ENCODE results near the gene GNG8. TPM values are rescaled to one million over a fixed set of nuclear protein-coding genes. Genes with fewer than 3 reads are reported as not detected.
A peak's percentile ranks its signal among the peaks of the same experiment; 100 is the strongest.

Gene GNG8
- total and polyA plus RNA-seq, 2 of the 13 experiments (the other 11 are each of a cell fraction or from before 2014, with no cell fraction given), result not detected

DNA sequence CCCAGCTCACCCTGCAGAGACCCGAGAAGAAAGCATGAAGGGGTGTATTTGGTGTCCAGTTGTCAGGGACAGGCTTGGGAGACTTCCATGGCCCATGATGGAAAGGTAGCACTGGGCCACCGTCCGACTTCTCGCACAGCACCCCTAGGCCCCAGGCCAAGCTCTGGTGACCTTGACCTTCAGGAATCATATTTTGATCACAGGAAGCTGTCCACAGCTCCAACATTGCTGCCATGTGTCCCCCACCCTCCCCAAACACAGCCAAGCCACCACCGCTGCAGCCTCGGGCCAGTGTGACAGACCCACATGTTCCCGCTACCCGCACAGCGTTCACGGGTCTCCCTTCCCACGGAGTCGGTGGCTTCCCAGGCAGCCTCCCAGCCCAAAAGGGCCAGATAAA, 10.3 kb downstream of the GNG8 start:
- WGBS (ENCODE audit: low lambda C conversion rate), result 36% methylated on average over 8 of the region's 12 CpGs
- Histone ChIP-seq H3K27ac (ENCODE audit: extremely low read length, insufficient read depth, low read length) (no peak overlapping the region), H2AFZ (ENCODE audit: low read length) (no peak overlapping the region), H3K9ac (ENCODE audit: insufficient read depth, low read depth, low read length) (no peak overlapping the region), H3K4me2 (ENCODE audit: low read depth, low read length) (peak overlapping the region; percentile 24; the same call in 1 of the 2 replicates), H3K27me3 (ENCODE audit: control insufficient read depth in 1 of 2, insufficient read depth in 2 of 2, low read length in 2 of 2) (peaks cover 4 to 28% of the 10 kb centered on the region in 2 experiments; a peak in 4 of 5 replicates), H3K36me3 (replicated peaks in 1 of 2; ENCODE audit: control insufficient read depth in 1 of 2, insufficient read depth in 2 of 2, low read length in 2 of 2) (no peaks in the 10 kb centered on the region), H3K9me3 (ENCODE audit: low read length) (no peaks in the 10 kb centered on the region), H3K4me3 (replicated peaks in 1 of 3; ENCODE audit: insufficient read depth in 1 of 3, low read depth in 2 of 3, low read length in 3 of 3) (peak overlapping the region in 1 of 3 experiments; percentile 20; a peak in 1 of 6 replicates), H4K20me1 (ENCODE audit: insufficient read depth, low read length) (no peaks in the 10 kb centered on the region), H3K4me1 (ENCODE audit: insufficient read depth, low read length) (peaks cover 28% of the 10 kb centered on the region), H3K79me2 (ENCODE audit: insufficient read depth, low read length) (no peaks in the 10 kb centered on the region)
- FAIRE-seq, result no peak
- ATAC-seq, result peak; percentile 20
- no peak for TF ChIP-seq ZFP36L2 (CRISPR knock-in tag; IDR thresholded peaks at IDR 0.05)
- TF ChIP-seq, protein P1, sequence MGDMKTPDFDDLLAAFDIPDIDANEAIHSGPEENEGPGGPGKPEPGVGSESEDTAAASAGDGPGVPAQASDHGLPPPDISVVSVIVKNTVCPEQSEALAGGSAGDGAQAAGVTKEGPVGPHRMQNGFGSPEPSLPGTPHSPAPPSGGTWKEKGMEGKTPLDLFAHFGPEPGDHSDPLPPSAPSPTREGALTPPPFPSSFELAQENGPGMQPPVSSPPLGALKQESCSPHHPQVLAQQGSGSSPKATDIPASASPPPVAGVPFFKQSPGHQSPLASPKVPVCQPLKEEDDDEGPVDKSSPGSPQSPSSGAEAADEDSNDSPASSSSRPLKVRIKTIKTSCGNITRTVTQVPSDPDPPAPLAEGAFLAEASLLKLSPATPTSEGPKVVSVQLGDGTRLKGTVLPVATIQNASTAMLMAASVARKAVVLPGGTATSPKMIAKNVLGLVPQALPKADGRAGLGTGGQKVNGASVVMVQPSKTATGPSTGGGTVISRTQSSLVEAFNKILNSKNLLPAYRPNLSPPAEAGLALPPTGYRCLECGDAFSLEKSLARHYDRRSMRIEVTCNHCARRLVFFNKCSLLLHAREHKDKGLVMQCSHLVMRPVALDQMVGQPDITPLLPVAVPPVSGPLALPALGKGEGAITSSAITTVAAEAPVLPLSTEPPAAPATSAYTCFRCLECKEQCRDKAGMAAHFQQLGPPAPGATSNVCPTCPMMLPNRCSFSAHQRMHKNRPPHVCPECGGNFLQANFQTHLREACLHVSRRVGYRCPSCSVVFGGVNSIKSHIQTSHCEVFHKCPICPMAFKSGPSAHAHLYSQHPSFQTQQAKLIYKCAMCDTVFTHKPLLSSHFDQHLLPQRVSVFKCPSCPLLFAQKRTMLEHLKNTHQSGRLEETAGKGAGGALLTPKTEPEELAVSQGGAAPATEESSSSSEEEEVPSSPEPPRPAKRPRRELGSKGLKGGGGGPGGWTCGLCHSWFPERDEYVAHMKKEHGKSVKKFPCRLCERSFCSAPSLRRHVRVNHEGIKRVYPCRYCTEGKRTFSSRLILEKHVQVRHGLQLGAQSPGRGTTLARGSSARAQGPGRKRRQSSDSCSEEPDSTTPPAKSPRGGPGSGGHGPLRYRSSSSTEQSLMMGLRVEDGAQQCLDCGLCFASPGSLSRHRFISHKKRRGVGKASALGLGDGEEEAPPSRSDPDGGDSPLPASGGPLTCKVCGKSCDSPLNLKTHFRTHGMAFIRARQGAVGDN (CRISPR knock-in tag; IDR thresholded peaks at IDR 0.05), result peak; percentile 15; the same call in 1 of the 2 replicates
- no peak for TF ChIP-seq TSC22D2 (CRISPR knock-in tag; IDR thresholded peaks at IDR 0.05; ENCODE audit: borderline replicate concordance)
- TF ChIP-seq, protein P2, sequence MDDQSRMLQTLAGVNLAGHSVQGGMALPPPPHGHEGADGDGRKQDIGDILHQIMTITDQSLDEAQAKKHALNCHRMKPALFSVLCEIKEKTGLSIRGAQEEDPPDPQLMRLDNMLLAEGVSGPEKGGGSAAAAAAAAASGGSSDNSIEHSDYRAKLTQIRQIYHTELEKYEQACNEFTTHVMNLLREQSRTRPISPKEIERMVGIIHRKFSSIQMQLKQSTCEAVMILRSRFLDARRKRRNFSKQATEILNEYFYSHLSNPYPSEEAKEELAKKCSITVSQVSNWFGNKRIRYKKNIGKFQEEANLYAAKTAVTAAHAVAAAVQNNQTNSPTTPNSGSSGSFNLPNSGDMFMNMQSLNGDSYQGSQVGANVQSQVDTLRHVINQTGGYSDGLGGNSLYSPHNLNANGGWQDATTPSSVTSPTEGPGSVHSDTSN (CRISPR knock-in tag; IDR thresholded peaks at IDR 0.05; ENCODE audit: borderline replicate concordance), result no peak
- no peak for TF ChIP-seq DMAP1 (CRISPR knock-in tag; IDR thresholded peaks at IDR 0.05)
- TF ChIP-seq, protein P3, sequence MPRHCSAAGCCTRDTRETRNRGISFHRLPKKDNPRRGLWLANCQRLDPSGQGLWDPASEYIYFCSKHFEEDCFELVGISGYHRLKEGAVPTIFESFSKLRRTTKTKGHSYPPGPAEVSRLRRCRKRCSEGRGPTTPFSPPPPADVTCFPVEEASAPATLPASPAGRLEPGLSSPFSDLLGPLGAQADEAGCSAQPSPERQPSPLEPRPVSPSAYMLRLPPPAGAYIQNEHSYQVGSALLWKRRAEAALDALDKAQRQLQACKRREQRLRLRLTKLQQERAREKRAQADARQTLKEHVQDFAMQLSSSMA (CRISPR knock-in tag; IDR thresholded peaks at IDR 0.05), result no peak
- no peak for TF ChIP-seq ZBTB1 (CRISPR knock-in tag; IDR thresholded peaks at IDR 0.05; ENCODE audit: borderline replicate concordance)
- TF ChIP-seq SALL1 (CRISPR knock-in tag; IDR thresholded peaks at IDR 0.05), result peak; percentile 31; the same call in 1 of the 2 replicates
- BruUV-seq (replicated peaks), result no TSS peak
- POLR2A ChIA-PET, result no interaction called here
- in situ Hi-C loops (cut with HindIII; ENCODE audit: extremely low pct_ligation_motif_present, low pct_unique_long_range_greater_than_20kb) (no loop called here), intact Hi-C loops (cut with micrococcal nuclease; ENCODE audit: unreplicated experiment) (no loop called here)
- DNase-seq (ENCODE audit: low spot score), result no peak
- CTCF ChIA-PET (ENCODE audit: low intra/inter-chr PET ratio, low total read pairs), result interaction anchor here (1.1 to 1.5 kb wide), 2 partner anchors 9 to 36 kb away, joined by 4 to 5 read pairs; partner anchors contain the start of gene DACT3
